Testis (tissue), 3 donors: ENCODE data around the gene KERA. TPM values are rescaled to one million over a fixed set of nuclear protein-coding genes. Genes with fewer than 3 reads are reported as not detected.

Source experiments
- DNase-seq: peaks from one replicate; pipeline ENCODE4 v3.0.0-alpha.2; 2019
- H3K27ac ChIP-seq, 2 donors: fragments of 200-600 bp; sonication (generic); one replicate each; pipeline ENCODE4 v1.5.1; 2019
- H3K27me3 ChIP-seq: fragments of 200-600 bp; sonication (generic); one replicate; pipeline ENCODE4 v1.5.1; 2019
- H3K36me3 ChIP-seq: fragments of 200-600 bp; sonication (generic); one replicate; pipeline ENCODE4 v1.5.1; 2017; ENCODE audit warnings: low read depth; ENCODE audit errors: missing control alignments
- H3K4me1 ChIP-seq: fragments of 200-600 bp; sonication (generic); one replicate; pipeline ENCODE4 v1.5.1; 2019
- H3K4me3 ChIP-seq, 2 donors: fragments of 200-600 bp; sonication (generic); one replicate each; pipeline ENCODE4 v1.5.1; 2017 to 2019
- H3K9me3 ChIP-seq: fragments of 200-600 bp; sonication (generic); one replicate; pipeline ENCODE4 v1.5.1; 2017
- POLR2A ChIP-seq: fragments of 450-650 bp; IDR thresholded peaks from one replicate; pipeline ENCODE4 v1.6.1; 2017; ENCODE audit warnings: antibody characterized with exemption, mild to moderate bottlenecking, moderate library complexity
- WGBS, 2 donors: methylation state at CpG; one replicate each; pipeline ENCODE4 v1.1.5; 2018; 5-methylcytosine and 5-hydroxymethylcytosine counted together
- intact Hi-C: fragments of 100-400 bp; cut with DNase I; formaldehyde crosslinking; loops from one replicate; pipeline ENCODE4 v1.15.1; 2023; ENCODE audit warnings: low total_unique reads
- polyA plus RNA-seq: library from polyadenylated mRNA; stranded (reverse); fragments of 350-450 nt; fragmentation: Illumina TruSeq; extraction: RNeasy Lipid Tissue Mini Kit (QIAGEN cat#74804); gene quantifications from one replicate; pipeline ENCODE4 v1.2.3, GENCODE V29; 2014; ENCODE audit warnings: low read depth, low replicate concordance; ENCODE audit not compliant: insufficient read depth
- total RNA-seq, 2 donors: library from RNA; depleted of rRNA; stranded (reverse); fragments of >200 nt; gene quantifications; one replicate each; pipeline ENCODE4 v1.2.3, GENCODE V29; 2016
- TF ChIP-seq, protein P1 (sequence below), 3 experiments: fragments of 450-650 bp in 2 of 3; fragments of 200-600 bp in 1 of 3; sonication (generic) in 1 of 3; IDR thresholded peaks; one replicate each; pipeline ENCODE4 v1.5.1; 2016 to 2019; ENCODE audit warnings: antibody characterized with exemption in 3 of 3, mild to moderate bottlenecking in 2 of 3, moderate library complexity in 1 of 3

The KERA gene
- total and polyA plus RNA-seq, 3 donors from 2014 or later: 0.24 TPM; not detected in 2

- TF ChIP-seq, protein P1, sequence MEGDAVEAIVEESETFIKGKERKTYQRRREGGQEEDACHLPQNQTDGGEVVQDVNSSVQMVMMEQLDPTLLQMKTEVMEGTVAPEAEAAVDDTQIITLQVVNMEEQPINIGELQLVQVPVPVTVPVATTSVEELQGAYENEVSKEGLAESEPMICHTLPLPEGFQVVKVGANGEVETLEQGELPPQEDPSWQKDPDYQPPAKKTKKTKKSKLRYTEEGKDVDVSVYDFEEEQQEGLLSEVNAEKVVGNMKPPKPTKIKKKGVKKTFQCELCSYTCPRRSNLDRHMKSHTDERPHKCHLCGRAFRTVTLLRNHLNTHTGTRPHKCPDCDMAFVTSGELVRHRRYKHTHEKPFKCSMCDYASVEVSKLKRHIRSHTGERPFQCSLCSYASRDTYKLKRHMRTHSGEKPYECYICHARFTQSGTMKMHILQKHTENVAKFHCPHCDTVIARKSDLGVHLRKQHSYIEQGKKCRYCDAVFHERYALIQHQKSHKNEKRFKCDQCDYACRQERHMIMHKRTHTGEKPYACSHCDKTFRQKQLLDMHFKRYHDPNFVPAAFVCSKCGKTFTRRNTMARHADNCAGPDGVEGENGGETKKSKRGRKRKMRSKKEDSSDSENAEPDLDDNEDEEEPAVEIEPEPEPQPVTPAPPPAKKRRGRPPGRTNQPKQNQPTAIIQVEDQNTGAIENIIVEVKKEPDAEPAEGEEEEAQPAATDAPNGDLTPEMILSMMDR (IDR thresholded peaks at IDR 0.05): no peak
- no peak for TF ChIP-seq POLR2A
- WGBS, 2 donors: 53 to 67% methylated on average over 6 of the region's 6 CpGs
- Histone ChIP-seq H3K4me1 (peaks cover 3% of the 10 kb centered on the region), H3K27me3 (no peaks in the 10 kb centered on the region), H3K27ac (peak overlapping the region in 1 of 2 donors; percentile 34), H3K36me3 (no peaks in the 10 kb centered on the region), H3K4me3 (no peak overlapping the region), H3K9me3 (no peaks in the 10 kb centered on the region)
- intact Hi-C loops: no loop called here
- DNase-seq: no peak
Observed at GRCh38 chr12:91074154-91074709, 16.4 kb upstream of the KERA start.

DNA sequence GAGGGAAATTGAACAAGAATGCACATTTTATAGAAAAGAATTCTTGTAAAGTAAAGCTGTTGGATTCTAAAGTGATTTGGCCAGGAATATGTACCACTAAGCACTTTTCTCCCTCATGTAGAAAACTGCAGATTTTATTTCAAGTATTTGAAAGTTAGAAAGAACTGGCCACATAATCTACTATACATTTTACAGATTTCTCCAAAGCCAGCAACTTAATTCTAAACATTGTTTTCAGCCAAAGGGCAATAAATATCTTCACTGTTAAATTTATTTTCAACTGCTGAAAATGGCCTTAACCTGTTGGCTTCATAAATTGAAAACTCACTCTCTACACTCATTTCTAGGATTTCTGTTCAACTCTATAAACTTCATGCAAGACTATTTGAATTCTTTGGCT is 15.6 kb upstream of the KERA start:
- no peaks in the 10 kb centered on the region for H3K4me1 ChIP-seq
- intact Hi-C loops: no loop called here
- no peaks in the 10 kb centered on the region for H3K27me3 ChIP-seq
- H3K4me3 ChIP-seq: no peak overlapping the region
- H3K27ac ChIP-seq: peak overlapping the region in 1 of 2 donors; percentile 34
- TF ChIP-seq, protein P1 (IDR thresholded peaks at IDR 0.05): no peak
- no peak for TF ChIP-seq POLR2A
- no peaks in the 10 kb centered on the region for H3K36me3 ChIP-seq
- no peaks in the 10 kb centered on the region for H3K9me3 ChIP-seq
- no peak for DNase-seq

DNA sequence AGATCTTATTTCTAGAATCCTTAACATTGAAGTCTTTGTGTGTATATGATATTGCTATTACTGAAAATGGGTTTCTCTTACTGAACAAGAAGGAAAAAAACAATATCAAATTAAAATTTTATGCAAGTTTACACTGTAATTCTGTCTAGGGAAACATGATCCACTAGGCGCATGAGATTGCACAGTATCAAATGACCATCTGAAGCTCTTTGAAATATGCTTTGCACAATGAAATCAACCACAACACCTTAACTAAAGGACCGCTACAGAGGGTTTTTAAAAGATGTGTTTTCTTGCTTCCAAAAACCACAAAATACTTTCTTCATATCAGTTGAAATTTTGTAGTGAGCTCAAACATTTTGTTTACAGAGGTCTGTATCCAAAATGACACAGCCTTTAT is 15.1 kb upstream of the KERA start:
- peak overlapping the region in 1 of 2 donors; percentile 34 for H3K27ac ChIP-seq
- 58 to 76% methylated on average over 2 of the region's 2 CpGs for WGBS, 2 donors

DNA sequence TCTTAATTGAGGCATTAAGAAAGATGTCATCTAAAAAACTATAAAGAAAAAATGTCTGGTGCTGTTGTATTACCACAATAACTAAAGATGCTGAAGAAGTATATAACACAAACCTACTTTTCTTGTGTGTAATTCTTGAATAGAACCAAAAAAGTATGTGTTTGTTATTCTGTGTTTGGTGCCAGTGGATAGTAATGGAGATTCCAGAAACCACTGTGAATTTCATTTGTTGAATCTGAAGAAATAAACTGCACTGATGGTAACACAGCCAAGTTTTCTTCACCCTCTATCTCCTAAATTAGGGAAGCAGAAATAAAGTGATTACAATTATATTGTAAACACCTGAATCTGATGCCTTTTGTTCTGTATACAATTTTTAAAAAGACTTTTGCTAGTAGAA is 13.1 kb upstream of the KERA start:
- no peaks in the 10 kb centered on the region for H3K27me3 ChIP-seq
- intact Hi-C loops: no loop called here
- no peaks in the 10 kb centered on the region for H3K9me3 ChIP-seq
- no peak overlapping the region for H3K4me3 ChIP-seq
- H3K36me3 ChIP-seq: no peaks in the 10 kb centered on the region
- H3K4me1 ChIP-seq: no peaks in the 10 kb centered on the region
- no peak overlapping the region for H3K27ac ChIP-seq
- no peak for DNase-seq
- TF ChIP-seq, protein P1 (IDR thresholded peaks at IDR 0.05): no peak
- TF ChIP-seq POLR2A: no peak

More for the DNA sequence above, 15.1 kb upstream of the KERA start:
- H3K27me3 ChIP-seq: no peaks in the 10 kb centered on the region
- no peaks in the 10 kb centered on the region for H3K4me1 ChIP-seq
- intact Hi-C loops: no loop called here
- no peak overlapping the region for H3K4me3 ChIP-seq
- DNase-seq: no peak
- no peaks in the 10 kb centered on the region for H3K36me3 ChIP-seq
- TF ChIP-seq, protein P1 (IDR thresholded peaks at IDR 0.05): no peak
- no peak for TF ChIP-seq POLR2A
- H3K9me3 ChIP-seq: no peaks in the 10 kb centered on the region

GRCh38 chr12:91065396-91065795 is 7.6 kb upstream of the KERA start:
- 92 to 96% methylated on average over 3 of the region's 3 CpGs for WGBS, 2 donors

More at GRCh38 chr12:91065396-91065795, 7.6 kb upstream of the KERA start:
- intact Hi-C loops: no loop called here
- Histone ChIP-seq H3K4me1 (no peaks in the 10 kb centered on the region), H3K9me3 (no peaks in the 10 kb centered on the region), H3K27ac (no peak overlapping the region), H3K27me3 (no peaks in the 10 kb centered on the region), H3K36me3 (no peaks in the 10 kb centered on the region), H3K4me3 (no peak overlapping the region)
- TF ChIP-seq, protein P1 (IDR thresholded peaks at IDR 0.05): no peak
- no peak for TF ChIP-seq POLR2A
- no peak for DNase-seq
